K562 (cell line): ENCODE data around the gene YBEY. TPM values are rescaled to one million over a fixed set of nuclear protein-coding genes. Genes with fewer than 3 reads are reported as not detected.

ENCODE experiments used
- E2F3 ChIP-seq: fragments of 250-450 bp; sonication (Bioruptor Pico); IDR thresholded peaks from 2 replicates; pipeline ENCODE4 v1.4.0; 2020; ENCODE audit warnings: mild to moderate bottlenecking
- ELF1 ChIP-seq: fragments of 200-800 bp; sonication (Bioruptor generic); IDR thresholded peaks from 2 replicates; pipeline ENCODE4 v1.6.1; 2016; ENCODE audit warnings: missing genetic modification characterization, missing compliant biosample characterization
- EP300 ChIP-seq: IDR thresholded peaks from 2 replicates; pipeline ENCODE4 v1.6.1; 2012; ENCODE audit warnings: low read length, improper control_type of control experiment
- MCM3 ChIP-seq: fragments of 450-650 bp; IDR thresholded peaks from 2 replicates; pipeline ENCODE4 v1.6.1; 2016
- NFXL1 ChIP-seq: fragments of 450-650 bp; formaldehyde crosslinking; IDR thresholded peaks from 2 replicates; pipeline ENCODE4 v1.4.0; 2021; ENCODE audit warnings: mild to moderate bottlenecking
- TSC22D4 ChIP-seq: fragments of 450-650 bp; IDR thresholded peaks from 2 replicates; pipeline ENCODE4 v1.6.1; 2016; ENCODE audit warnings: missing genetic modification characterization, missing biosample characterization, control low read depth
- ZFX ChIP-seq: sonication (generic); formaldehyde crosslinking; IDR thresholded peaks from 2 replicates; pipeline ENCODE4 v1.8.0; 2022; ENCODE audit warnings: mild to moderate bottlenecking, missing genetic modification reagents, moderate library complexity
- ZNF644 ChIP-seq: fragments of 200-800 bp; sonication (Bioruptor generic); IDR thresholded peaks from 2 replicates; pipeline ENCODE4 v1.6.1; 2016; ENCODE audit warnings: low read depth, missing genetic modification characterization, missing compliant biosample characterization
- ZNF707 ChIP-seq: fragments of 250-450 bp; sonication (Bioruptor Pico); conservative IDR thresholded peaks from 2 replicates; pipeline ENCODE4 v1.8.0; 2022; ENCODE audit warnings: inconsistent platforms, mild to moderate bottlenecking, moderate library complexity
- ZNF79 ChIP-seq: fragments of 250-450 bp; sonication (Bioruptor Pico); IDR thresholded peaks from 2 replicates; pipeline ENCODE4 v1.4.0; 2020; ENCODE audit warnings: low read depth, mild to moderate bottlenecking, moderate library complexity
- polyA plus RNA-seq, 8 experiments: library from polyadenylated mRNA; depleted of rRNA in 4 of 8; stranded (reverse) in 5 of 8; unstranded in 3 of 8; fragments of >200 nt; fragmentation: Nextera tagmentation in 2 of 8; fragmentation: Illumina TruSeq in 1 of 8; extraction: Ambion mirVana in 2 of 8; extraction: Trizol in 1 of 8; gene quantifications; 2 replicates each; pipeline versions ENCODE4 v1.2.1 to v1.2.3, GENCODE V29; 2011 to 2014; ENCODE audit warnings: inconsistent platforms in 1 of 8, missing spikeins in 1 of 8
- total RNA-seq, 7 experiments: library from RNA; depleted of rRNA in 6 of 7; stranded (reverse); fragments of >200 nt in 6 of 7; fragmentation: Illumina TruSeq in 2 of 7; extraction: Trizol in 2 of 7; gene quantifications; 2 replicates each; pipeline versions ENCODE4 v1.2.1 to v1.2.3, GENCODE V29; 2011 to 2021; ENCODE audit warnings: low replicate concordance in 1 of 7
- TF ChIP-seq, protein P1 (sequence below): fragments of 450-650 bp; IDR thresholded peaks from one replicate; pipeline ENCODE4 v1.6.1; 2018; ENCODE audit warnings: mild to moderate bottlenecking, moderate library complexity; ENCODE audit not compliant: partially characterized antibody
- TF ChIP-seq, protein P2 (sequence below): IDR thresholded peaks from 2 replicates; pipeline ENCODE4 v1.6.1; 2011; ENCODE audit not compliant: insufficient read length; ENCODE audit errors: extremely low read depth
- TF ChIP-seq, protein P3 (sequence below): IDR thresholded peaks from 2 replicates; pipeline ENCODE4 v1.6.1; 2011; ENCODE audit warnings: borderline replicate concordance, low read depth, mild to moderate bottlenecking, moderate library complexity, low read length; ENCODE audit not compliant: insufficient read depth, poor library complexity, severe bottlenecking
- TF ChIP-seq, protein P4 (sequence below): fragments of 150-350 bp; IDR thresholded peaks from 2 replicates; pipeline ENCODE4 v1.6.1; 2014; ENCODE audit warnings: low read depth, mild to moderate bottlenecking, low read length, borderline replicate concordance
- TF ChIP-seq, protein P5 (sequence below): sonication (generic); formaldehyde crosslinking; IDR thresholded peaks from 2 replicates; pipeline ENCODE4 v1.8.1; 2023; ENCODE audit warnings: mild to moderate bottlenecking, missing genetic modification reagents, moderate library complexity

The YBEY gene
- total and polyA plus RNA-seq, 9 of the 15 experiments (the other 6 are each of a cell fraction or from before 2014, with no cell fraction given): 6.4 to 28.0 (median 12.4) TPM

DNA sequence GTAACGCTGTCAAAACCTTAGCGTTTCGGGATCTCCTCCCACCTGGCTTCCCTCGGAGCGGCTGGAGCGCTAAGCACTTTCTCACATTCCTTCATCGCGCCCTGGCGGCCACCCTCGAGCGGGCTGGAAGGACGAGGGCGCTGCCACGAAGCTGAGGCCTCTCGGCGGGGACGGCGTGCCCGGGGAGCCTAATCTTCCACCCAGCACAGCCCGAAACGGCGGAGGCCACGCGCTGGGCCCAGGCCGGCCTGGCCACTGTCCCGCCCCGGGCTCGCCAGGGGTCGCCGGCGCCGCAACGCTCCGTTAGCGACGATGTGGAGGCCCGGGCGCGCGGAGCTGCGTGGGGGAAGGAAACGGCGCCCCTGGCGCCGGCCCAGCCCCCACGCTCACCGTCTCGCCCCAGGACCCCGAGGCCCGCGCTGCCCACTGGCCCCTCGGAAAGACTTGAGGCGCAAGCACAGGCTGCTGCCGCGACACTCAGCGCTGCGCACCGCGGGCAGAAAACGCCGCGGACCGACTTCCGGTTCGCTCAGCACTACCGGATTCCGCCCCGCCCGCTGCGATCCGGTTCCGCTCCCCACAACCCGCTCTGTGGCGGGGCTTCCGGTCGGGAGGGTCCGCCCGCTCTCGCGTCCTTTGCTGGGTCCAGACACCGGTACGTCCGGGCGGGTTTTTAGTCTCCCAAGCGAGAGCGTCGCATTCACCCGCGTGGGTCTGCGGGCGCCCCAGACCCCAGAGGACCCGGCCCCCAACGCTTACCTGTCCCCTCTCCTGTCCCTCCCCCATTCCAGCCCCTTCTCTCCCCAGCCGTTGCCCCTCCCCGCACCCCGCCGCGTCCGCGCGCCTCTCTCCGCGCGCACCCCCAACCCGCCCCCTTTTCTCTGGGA is at the start of gene YBEY (continued):
- TF ChIP-seq, protein P1, sequence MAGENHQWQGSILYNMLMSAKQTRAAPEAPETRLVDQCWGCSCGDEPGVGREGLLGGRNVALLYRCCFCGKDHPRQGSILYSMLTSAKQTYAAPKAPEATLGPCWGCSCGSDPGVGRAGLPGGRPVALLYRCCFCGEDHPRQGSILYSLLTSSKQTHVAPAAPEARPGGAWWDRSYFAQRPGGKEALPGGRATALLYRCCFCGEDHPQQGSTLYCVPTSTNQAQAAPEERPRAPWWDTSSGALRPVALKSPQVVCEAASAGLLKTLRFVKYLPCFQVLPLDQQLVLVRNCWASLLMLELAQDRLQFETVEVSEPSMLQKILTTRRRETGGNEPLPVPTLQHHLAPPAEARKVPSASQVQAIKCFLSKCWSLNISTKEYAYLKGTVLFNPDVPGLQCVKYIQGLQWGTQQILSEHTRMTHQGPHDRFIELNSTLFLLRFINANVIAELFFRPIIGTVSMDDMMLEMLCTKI: no peak
- TF ChIP-seq ZFX (CRISPR knock-in tag) (peak; percentile 96), ZNF79 (CRISPR knock-in tag) (no peak), ZNF644 (tag) (no peak; the same call in 1 of the 2 replicates), TSC22D4 (tag) (no peak), EP300 (peak; percentile 19; the same call in 1 of the 2 replicates), ZNF707 (CRISPR knock-in tag) (no peak), E2F3 (peak; percentile 48; the same call in 1 of the 2 replicates), ELF1 (tag) (peak; percentile 96), NFXL1 (CRISPR knock-in tag) (no peak), MCM3 (no peak)
- TF ChIP-seq, protein P2, sequence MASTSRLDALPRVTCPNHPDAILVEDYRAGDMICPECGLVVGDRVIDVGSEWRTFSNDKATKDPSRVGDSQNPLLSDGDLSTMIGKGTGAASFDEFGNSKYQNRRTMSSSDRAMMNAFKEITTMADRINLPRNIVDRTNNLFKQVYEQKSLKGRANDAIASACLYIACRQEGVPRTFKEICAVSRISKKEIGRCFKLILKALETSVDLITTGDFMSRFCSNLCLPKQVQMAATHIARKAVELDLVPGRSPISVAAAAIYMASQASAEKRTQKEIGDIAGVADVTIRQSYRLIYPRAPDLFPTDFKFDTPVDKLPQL: no peak
- TF ChIP-seq, protein P3, sequence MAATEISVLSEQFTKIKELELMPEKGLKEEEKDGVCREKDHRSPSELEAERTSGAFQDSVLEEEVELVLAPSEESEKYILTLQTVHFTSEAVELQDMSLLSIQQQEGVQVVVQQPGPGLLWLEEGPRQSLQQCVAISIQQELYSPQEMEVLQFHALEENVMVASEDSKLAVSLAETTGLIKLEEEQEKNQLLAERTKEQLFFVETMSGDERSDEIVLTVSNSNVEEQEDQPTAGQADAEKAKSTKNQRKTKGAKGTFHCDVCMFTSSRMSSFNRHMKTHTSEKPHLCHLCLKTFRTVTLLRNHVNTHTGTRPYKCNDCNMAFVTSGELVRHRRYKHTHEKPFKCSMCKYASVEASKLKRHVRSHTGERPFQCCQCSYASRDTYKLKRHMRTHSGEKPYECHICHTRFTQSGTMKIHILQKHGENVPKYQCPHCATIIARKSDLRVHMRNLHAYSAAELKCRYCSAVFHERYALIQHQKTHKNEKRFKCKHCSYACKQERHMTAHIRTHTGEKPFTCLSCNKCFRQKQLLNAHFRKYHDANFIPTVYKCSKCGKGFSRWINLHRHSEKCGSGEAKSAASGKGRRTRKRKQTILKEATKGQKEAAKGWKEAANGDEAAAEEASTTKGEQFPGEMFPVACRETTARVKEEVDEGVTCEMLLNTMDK: no peak
- TF ChIP-seq, protein P4, sequence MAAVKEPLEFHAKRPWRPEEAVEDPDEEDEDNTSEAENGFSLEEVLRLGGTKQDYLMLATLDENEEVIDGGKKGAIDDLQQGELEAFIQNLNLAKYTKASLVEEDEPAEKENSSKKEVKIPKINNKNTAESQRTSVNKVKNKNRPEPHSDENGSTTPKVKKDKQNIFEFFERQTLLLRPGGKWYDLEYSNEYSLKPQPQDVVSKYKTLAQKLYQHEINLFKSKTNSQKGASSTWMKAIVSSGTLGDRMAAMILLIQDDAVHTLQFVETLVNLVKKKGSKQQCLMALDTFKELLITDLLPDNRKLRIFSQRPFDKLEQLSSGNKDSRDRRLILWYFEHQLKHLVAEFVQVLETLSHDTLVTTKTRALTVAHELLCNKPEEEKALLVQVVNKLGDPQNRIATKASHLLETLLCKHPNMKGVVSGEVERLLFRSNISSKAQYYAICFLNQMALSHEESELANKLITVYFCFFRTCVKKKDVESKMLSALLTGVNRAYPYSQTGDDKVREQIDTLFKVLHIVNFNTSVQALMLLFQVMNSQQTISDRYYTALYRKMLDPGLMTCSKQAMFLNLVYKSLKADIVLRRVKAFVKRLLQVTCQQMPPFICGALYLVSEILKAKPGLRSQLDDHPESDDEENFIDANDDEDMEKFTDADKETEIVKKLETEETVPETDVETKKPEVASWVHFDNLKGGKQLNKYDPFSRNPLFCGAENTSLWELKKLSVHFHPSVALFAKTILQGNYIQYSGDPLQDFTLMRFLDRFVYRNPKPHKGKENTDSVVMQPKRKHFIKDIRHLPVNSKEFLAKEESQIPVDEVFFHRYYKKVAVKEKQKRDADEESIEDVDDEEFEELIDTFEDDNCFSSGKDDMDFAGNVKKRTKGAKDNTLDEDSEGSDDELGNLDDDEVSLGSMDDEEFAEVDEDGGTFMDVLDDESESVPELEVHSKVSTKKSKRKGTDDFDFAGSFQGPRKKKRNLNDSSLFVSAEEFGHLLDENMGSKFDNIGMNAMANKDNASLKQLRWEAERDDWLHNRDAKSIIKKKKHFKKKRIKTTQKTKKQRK: no peak
- TF ChIP-seq, protein P5, sequence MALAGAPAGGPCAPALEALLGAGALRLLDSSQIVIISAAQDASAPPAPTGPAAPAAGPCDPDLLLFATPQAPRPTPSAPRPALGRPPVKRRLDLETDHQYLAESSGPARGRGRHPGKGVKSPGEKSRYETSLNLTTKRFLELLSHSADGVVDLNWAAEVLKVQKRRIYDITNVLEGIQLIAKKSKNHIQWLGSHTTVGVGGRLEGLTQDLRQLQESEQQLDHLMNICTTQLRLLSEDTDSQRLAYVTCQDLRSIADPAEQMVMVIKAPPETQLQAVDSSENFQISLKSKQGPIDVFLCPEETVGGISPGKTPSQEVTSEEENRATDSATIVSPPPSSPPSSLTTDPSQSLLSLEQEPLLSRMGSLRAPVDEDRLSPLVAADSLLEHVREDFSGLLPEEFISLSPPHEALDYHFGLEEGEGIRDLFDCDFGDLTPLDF: peak; percentile 93
